HG03442 (cell line): ENCODE measurements around the gene GLP2R.
"Not testable (repeated sequence)": the region's sequence is repeated elsewhere in the genome, so short reads cannot be mapped to it uniquely, and the experiment has no call there.

Source experiments
- ATAC-seq: cut with Tn5 transposase; IDR thresholded peaks from one replicate; pipeline ENCODE4 v1.9.1; 2021; ENCODE audit warnings: mild to moderate bottlenecking, moderate library complexity; ENCODE audit not compliant: unreplicated experiment

The GLP2R gene, protein sequence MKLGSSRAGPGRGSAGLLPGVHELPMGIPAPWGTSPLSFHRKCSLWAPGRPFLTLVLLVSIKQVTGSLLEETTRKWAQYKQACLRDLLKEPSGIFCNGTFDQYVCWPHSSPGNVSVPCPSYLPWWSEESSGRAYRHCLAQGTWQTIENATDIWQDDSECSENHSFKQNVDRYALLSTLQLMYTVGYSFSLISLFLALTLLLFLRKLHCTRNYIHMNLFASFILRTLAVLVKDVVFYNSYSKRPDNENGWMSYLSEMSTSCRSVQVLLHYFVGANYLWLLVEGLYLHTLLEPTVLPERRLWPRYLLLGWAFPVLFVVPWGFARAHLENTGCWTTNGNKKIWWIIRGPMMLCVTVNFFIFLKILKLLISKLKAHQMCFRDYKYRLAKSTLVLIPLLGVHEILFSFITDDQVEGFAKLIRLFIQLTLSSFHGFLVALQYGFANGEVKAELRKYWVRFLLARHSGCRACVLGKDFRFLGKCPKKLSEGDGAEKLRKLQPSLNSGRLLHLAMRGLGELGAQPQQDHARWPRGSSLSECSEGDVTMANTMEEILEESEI

DNA sequence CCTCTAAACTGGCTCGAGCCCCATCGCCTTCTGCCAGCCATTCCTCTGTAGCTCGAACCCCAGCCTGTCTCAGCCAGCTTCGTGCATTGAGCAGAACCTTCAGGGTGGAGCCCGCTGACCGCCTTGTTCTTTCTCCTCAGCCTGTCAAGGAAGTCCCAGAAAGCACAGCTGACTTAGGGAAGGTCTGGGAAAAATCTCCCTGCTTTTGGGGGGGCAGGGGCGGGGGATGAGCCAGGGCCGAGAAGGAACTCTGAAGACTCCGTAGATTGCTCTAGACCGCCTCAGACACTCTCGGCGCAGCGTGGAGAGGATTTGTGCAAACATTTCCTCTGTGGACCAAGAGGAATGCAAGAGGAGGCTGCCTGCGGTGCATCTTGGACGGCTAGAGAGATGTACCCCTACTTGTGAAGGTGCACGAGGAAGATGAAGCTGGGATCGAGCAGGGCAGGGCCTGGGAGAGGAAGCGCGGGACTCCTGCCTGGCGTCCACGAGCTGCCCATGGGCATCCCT lies at the start of gene GLP2R:
GLP2R (plus strand) TSS at position 284 of the 510 bp plus-strand sequence; CDS start at position 424, 140 bp downstream.
- ATAC-seq = no peak

DNA sequence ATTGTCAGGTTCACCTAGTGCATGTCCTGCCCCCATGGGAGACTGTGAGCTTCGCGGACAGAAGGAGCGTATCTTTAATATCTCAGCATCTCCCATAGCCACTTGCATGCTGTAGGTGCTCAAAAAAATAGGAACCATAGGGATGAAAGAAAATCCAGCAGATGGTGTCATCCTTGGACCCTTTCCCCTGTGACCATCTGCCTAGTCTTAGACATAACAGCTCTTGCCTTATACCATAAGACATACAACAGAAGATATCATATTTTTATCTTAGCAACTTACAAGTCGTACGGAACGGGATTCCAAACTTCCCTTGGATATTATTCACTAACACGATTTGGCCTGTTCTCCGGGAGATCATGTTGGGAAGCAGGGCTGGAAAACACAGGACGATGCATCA lies 48.8 kb upstream of the GLP2R start:
- no peak for ATAC-seq

DNA sequence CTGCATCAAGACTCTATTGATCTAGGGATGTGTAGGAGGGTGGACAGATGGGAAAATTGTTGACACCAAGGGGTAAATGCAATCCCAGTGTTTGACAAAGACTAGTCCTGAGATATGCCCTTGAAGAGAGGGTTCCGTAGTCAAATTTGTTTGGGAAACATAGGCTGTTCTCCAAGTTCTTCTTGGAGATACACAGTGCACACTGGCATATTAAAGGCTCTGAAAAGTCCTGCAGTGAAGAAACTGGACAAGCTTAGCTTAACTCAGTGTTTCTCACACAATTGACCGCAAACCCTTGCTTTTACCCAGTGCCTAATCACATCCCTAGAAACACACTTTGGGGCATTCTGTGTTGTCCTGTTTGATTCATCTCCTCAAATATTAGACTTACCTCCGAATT lies 45.2 kb upstream of the GLP2R start:
- no peak for ATAC-seq

DNA sequence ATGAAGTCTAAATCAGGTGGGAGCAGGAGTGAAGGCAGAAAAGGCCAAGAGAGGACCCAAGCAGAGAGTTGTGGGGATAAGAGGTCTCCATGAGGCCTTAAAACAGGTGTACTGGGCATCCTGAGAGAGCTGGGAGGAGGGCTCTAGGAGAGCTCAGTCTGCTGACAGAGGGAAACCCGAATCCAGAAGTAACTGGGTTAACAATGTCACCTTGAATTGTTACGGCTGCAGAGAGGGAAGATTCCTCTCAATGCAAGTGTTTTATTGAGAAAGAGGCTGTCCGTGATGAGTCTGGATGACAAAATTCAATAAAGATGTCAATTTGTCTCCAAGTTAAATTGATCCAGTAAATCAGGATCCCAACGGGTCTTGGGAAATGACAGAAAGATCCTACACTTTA lies 42.7 kb upstream of the GLP2R start:
- no peak for ATAC-seq

DNA sequence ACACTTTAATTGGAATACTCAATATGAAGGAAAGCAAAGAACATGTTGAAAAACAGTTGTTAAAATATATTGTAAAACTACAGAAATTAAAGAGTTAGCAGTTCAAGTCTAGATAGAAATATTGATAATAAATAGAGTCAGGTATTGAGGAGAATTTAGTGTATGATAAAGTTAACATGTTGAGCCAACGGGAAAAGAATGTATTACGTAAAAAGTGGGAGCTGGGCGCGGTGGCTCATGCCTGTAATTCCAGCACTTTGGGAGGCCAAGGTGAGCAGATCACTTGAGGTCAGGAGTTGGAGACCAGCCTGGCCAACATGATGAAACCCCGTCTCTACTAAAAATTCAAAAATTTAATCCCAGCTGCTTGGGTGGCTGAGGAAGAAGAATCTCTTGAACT lies 42.3 kb upstream of the GLP2R start:
- not testable (repeated sequence) for ATAC-seq

- no peak for ATAC-seq
These were observed 41.2 kb upstream of the GLP2R start for GRCh38 chr17:9784544-9784943.

GRCh38 chr17:9788601-9789000 lies 37.1 kb upstream of the GLP2R start:
- ATAC-seq = no peak

GRCh38 chr17:9790316-9790715 lies 35.4 kb upstream of the GLP2R start:
- no peak for ATAC-seq

GRCh38 chr17:9790889-9791876 lies 34.5 kb upstream of the GLP2R start, which contains the start of gene DHRS7C:
Gene DHRS7C, minus strand, starts transcription at chr17:9791592. Its CDS starts 308 bp downstream, at chr17:9791284.
- no peak for ATAC-seq

GRCh38 chr17:9792181-9792840 lies 33.4 kb upstream of the GLP2R start:
- ATAC-seq = no peak

GRCh38 chr17:9798008-9798407 lies 27.7 kb upstream of the GLP2R start:
- no peak for ATAC-seq

DNA sequence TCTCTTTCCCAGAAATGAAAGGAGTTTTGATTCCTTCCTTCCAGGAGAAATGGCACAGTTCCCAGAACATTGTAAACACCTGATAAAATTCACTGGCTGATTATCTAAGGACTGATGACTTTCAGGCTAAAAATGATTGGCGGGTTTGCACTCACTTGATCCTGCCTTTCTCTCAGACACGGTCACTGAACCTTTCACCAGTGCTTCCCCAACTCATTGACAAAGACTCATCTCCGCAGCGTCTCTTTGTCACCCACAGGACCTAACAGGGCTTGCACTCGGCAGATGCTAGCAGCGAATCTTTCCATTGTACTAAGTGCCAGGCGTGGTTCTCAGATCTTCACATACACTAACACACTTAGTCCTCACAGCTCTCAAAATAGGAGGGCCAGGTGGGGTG lies 27.0 kb upstream of the GLP2R start:
- ATAC-seq = no peak

- no peak for ATAC-seq
These were observed 24.2 kb upstream of the GLP2R start for GRCh38 chr17:9801505-9801904.

- ATAC-seq = no peak
These were observed 23.4 kb upstream of the GLP2R start for GRCh38 chr17:9802294-9802693.

DNA sequence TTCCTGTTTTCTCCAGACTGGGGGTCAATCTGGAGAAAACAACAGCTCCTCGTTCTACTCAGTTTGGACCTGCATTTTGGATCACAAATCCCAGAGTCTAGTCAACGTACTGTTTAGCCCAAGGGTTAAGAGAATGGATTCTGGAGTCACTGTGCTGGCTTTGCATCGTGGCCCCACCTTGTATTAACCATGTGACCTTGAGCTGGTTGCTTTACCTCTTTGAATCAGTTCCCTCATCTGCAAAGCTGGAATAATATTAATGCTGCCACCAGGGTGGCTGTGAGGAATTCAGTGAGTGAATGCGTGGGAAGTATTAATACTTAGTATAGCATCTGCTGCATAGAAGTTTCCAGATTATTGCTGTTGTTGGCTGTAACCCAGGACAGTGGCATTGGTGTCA lies 23.0 kb upstream of the GLP2R start:
- no peak for ATAC-seq

GRCh38 chr17:9805769-9806168 lies 20.0 kb upstream of the GLP2R start:
- ATAC-seq = no peak

DNA sequence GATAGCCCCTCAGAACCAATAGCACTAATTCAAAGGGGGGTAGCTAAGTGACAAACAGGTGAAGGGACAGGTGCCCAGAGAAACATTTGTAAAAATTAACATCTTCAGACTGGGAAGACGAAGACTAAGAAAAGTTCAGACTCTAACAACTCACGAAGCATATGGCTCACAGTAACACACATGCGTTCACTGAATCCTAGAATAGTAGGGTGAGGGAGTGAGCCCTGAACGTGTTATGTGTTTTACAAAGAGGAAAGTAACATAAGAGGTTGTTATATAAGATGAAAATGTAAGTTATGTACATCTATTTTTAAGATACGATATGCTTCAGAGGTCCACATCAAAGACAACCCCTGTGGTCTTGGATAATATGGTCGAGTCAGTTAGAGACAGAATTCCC lies 19.0 kb upstream of the GLP2R start:
- ATAC-seq = no peak

- no peak for ATAC-seq
These were observed 16.3 kb upstream of the GLP2R start for GRCh38 chr17:9809409-9809808.

DNA sequence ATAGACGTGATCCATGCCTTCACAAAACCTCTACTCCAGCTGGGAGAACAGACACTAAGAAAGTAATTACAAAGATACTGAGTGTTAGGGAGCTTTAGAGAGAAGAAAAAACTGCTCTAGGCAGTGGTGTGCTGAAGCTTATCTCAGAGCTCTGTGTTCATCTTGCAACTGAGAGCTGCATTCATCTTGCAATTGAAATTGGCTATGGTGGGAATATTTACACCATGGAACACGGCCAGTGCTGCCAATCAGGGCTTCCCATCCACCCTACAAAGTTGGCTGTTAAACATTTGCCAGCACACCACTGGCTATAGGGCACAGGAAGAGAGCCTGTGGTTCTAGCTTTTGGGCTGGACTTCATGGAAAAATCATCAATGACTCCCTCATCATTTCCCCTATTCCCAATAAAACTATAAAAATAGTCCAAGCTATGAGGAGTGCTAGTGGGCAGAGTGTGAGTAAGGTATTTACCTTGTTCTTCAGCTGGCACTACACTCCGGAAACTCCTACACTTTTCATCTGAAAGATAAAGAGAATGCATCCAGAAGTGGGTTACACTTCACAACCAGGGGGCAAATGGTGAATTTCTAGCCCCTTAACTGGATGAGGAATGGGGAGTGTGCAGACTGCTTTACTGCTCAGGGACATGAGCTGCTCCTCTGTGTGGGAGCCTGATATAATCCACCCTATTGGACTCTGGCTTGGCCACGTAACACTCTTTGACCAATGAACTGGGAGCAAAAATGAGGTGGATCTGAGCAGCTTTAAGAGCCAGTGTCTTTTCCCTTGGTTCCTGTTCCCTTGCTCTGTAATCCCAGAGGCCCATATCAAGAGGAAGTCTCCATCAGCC lies 15.4 kb upstream of the GLP2R start:
- no peak for ATAC-seq

DNA sequence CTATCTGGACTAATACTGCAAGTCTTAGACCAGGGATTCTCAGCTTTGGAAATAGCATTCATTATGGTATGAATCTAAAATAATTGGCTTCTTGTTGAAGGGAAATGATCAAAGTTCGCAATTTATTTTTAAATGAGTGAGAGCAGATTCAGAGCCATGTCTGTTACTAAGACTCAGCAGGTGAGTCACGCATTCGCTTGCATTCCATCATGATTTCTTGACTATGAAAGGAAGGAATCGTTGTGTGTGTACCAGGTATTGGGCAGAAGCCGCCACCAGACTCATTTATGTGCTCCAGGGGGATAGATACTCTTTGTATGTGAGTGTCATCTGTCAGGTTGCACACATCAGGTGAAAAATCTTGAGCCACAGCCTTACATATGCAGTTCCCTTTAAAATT lies 14.6 kb upstream of the GLP2R start:
- no peak for ATAC-seq
